Lower leg skin (tissue), 3 donors: ENCODE results near the gene KCNB1.

Experiments
- CTCF ChIP-seq, 3 donors: fragments of 450-650 bp; IDR thresholded peaks; one replicate each; pipeline ENCODE4 v1.5.1; 2016; ENCODE audit warnings: antibody characterized with exemption in 3 of 3, mild to moderate bottlenecking in 3 of 3, moderate library complexity in 2 of 3
- POLR2A ChIP-seq, 2 donors: fragments of 450-650 bp; IDR thresholded peaks; one replicate each; pipeline ENCODE4 v1.6.1; 2016 to 2017; ENCODE audit warnings: antibody characterized with exemption in 2 of 2, mild to moderate bottlenecking in 1 of 2, moderate library complexity in 1 of 2

GRCh38 chr20:49446808-49447207 is 35.7 kb downstream of the KCNB1 start:
- TF ChIP-seq POLR2A (IDR thresholded peaks at IDR 0.05): no peak
- TF ChIP-seq CTCF (IDR thresholded peaks at IDR 0.05): no peak
